ENCODE results near the gene SETDB2.

Gene SETDB2

GRCh38 chr13:49436890-49437289, 7.2 kb upstream of the SETDB2 start:
- Histone ChIP-seq H3K4me1 (ENCODE audit: control insufficient read depth, insufficient read depth, low read length) (no peaks in the 10 kb centered on the region), H3K9ac (ENCODE audit: low read depth, low read length) (no peak overlapping the region), H3K4me3 (ENCODE audit: low read depth, low read length) (no peak overlapping the region), H3K36me3 (ENCODE audit: control insufficient read depth, insufficient read depth, low read length) (no peaks in the 10 kb centered on the region), H3K27me3 (ENCODE audit: control insufficient read depth, insufficient read depth, low read length) (no peaks in the 10 kb centered on the region), H3K9me3 (ENCODE audit: control insufficient read depth, insufficient read depth, low read length) (no peaks in the 10 kb centered on the region)

- H3K4me1 ChIP-seq (ENCODE audit: control insufficient read depth, insufficient read depth, low read length): no peaks in the 10 kb centered on the region
- no peaks in the 10 kb centered on the region for H3K9me3 ChIP-seq (ENCODE audit: control insufficient read depth, insufficient read depth, low read length)
- H3K27me3 ChIP-seq (ENCODE audit: control insufficient read depth, insufficient read depth, low read length): no peaks in the 10 kb centered on the region
- no peak overlapping the region for H3K4me3 ChIP-seq (ENCODE audit: low read depth, low read length)
- no peaks in the 10 kb centered on the region for H3K36me3 ChIP-seq (ENCODE audit: control insufficient read depth, insufficient read depth, low read length)
- H3K9ac ChIP-seq (ENCODE audit: low read depth, low read length): no peak overlapping the region
Measured at GRCh38 chr13:49437705-49438104, 6.4 kb upstream of the SETDB2 start.

DNA sequence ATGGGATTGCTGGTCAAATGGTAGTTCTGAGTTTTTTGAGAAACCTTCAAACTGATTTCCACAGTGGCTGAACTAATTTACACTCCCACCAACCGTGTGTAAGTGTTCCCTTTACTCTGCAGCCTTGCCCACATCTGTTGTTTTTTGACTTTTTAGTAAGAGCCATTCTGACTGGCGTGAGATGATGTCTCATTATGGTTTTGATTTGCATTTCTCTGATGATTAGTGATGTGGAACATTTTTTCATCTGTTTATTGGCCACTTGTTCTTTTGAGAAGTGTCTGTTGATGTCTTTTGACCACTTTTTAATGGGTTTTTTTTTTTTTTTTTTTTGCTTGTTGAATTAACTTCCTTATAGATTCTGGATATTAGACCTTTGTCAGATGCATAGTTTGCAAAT, 4.5 kb upstream of the SETDB2 start:
- Histone ChIP-seq H3K27me3 (ENCODE audit: control insufficient read depth, insufficient read depth, low read length) (no peaks in the 10 kb centered on the region), H3K36me3 (ENCODE audit: control insufficient read depth, insufficient read depth, low read length) (no peaks in the 10 kb centered on the region), H3K4me3 (ENCODE audit: low read depth, low read length) (no peak overlapping the region), H3K4me1 (ENCODE audit: control insufficient read depth, insufficient read depth, low read length) (no peaks in the 10 kb centered on the region), H3K9ac (ENCODE audit: low read depth, low read length) (no peak overlapping the region), H3K9me3 (ENCODE audit: control insufficient read depth, insufficient read depth, low read length) (no peaks in the 10 kb centered on the region)

DNA sequence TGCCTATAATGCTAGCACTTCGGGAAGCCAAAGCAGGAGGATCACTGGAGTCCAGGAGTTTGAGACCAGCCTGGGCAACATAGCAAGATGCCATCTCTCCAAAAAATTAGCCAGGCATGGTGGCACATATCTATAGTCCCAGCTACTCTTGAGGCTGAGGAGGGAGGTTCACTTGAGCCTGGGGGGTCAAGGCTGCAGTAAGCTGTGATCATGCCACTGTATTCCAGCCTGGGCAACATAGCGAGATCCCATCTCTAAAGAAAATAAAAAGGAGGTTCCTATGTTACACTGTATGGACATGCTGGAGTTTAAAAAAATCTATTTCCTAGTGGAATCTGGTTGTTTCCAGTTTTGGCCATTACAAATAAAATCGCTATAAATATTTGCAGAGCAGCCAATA, 2.8 kb upstream of the SETDB2 start:
- Histone ChIP-seq H3K9ac (ENCODE audit: low read depth, low read length) (no peak overlapping the region), H3K36me3 (ENCODE audit: control insufficient read depth, insufficient read depth, low read length) (no peaks in the 10 kb centered on the region), H3K4me1 (ENCODE audit: control insufficient read depth, insufficient read depth, low read length) (no peaks in the 10 kb centered on the region), H3K9me3 (ENCODE audit: control insufficient read depth, insufficient read depth, low read length) (no peaks in the 10 kb centered on the region), H3K27me3 (ENCODE audit: control insufficient read depth, insufficient read depth, low read length) (no peaks in the 10 kb centered on the region), H3K4me3 (ENCODE audit: low read depth, low read length) (no peak overlapping the region)

DNA sequence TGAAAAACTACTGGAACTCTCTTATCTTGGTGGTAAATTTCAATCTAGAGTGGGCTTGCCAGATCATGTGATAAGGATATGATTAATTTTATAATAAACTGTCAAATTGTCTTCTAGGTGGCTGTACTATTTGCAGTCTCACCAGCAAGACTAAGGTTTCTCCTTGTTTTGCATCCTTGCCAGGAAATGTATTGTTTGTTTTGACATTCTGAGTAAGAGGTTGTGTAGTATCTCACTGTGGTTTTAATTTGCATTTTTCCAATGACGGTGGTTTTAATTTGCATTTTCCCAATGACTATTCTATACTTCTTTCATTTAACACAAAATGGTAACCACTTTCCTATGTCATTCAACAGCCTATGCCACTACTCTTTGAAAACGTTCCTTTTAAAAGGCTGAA, 2.2 kb upstream of the SETDB2 start:
- no peak overlapping the region for H3K4me3 ChIP-seq (ENCODE audit: low read depth, low read length)
- H3K9me3 ChIP-seq (ENCODE audit: control insufficient read depth, insufficient read depth, low read length): no peaks in the 10 kb centered on the region
- no peaks in the 10 kb centered on the region for H3K4me1 ChIP-seq (ENCODE audit: control insufficient read depth, insufficient read depth, low read length)
- no peak overlapping the region for H3K9ac ChIP-seq (ENCODE audit: low read depth, low read length)
- no peaks in the 10 kb centered on the region for H3K27me3 ChIP-seq (ENCODE audit: control insufficient read depth, insufficient read depth, low read length)
- no peaks in the 10 kb centered on the region for H3K36me3 ChIP-seq (ENCODE audit: control insufficient read depth, insufficient read depth, low read length)

GRCh38 chr13:49443357-49443703, 744 bp upstream of the SETDB2 start:
- Histone ChIP-seq H3K4me3 (ENCODE audit: low read depth, low read length) (peak overlapping the region; percentile 96), H3K9ac (ENCODE audit: low read depth, low read length) (peak overlapping the region; percentile 94), H3K36me3 (ENCODE audit: control insufficient read depth, insufficient read depth, low read length) (no peaks in the 10 kb centered on the region), H3K27me3 (ENCODE audit: control insufficient read depth, insufficient read depth, low read length) (no peaks in the 10 kb centered on the region), H3K9me3 (ENCODE audit: control insufficient read depth, insufficient read depth, low read length) (no peaks in the 10 kb centered on the region), H3K4me1 (ENCODE audit: control insufficient read depth, insufficient read depth, low read length) (no peaks in the 10 kb centered on the region)

GRCh38 chr13:49444524-49445395, 686 bp downstream of the SETDB2 start:
- no peaks in the 10 kb centered on the region for H3K27me3 ChIP-seq (ENCODE audit: control insufficient read depth, insufficient read depth, low read length)

GRCh38 chr13:49446473-49446872, 2.4 kb downstream of the SETDB2 start:
- H3K27me3 ChIP-seq (ENCODE audit: control insufficient read depth, insufficient read depth, low read length): no peaks in the 10 kb centered on the region
- H3K9ac ChIP-seq (ENCODE audit: low read depth, low read length): no peak overlapping the region
- H3K4me1 ChIP-seq (ENCODE audit: control insufficient read depth, insufficient read depth, low read length): no peaks in the 10 kb centered on the region
- H3K36me3 ChIP-seq (ENCODE audit: control insufficient read depth, insufficient read depth, low read length): no peaks in the 10 kb centered on the region
- H3K9me3 ChIP-seq (ENCODE audit: control insufficient read depth, insufficient read depth, low read length): no peaks in the 10 kb centered on the region
- no peak overlapping the region for H3K4me3 ChIP-seq (ENCODE audit: low read depth, low read length)

More at GRCh38 chr13:49444524-49445395, 686 bp downstream of the SETDB2 start:
- H3K4me1 ChIP-seq (ENCODE audit: control insufficient read depth, insufficient read depth, low read length): no peaks in the 10 kb centered on the region
- H3K9ac ChIP-seq (ENCODE audit: low read depth, low read length): peak overlapping the region; percentile 27
- H3K36me3 ChIP-seq (ENCODE audit: control insufficient read depth, insufficient read depth, low read length): no peaks in the 10 kb centered on the region
- H3K4me3 ChIP-seq (ENCODE audit: low read depth, low read length): peak overlapping the region; percentile 60
- no peaks in the 10 kb centered on the region for H3K9me3 ChIP-seq (ENCODE audit: control insufficient read depth, insufficient read depth, low read length)

GRCh38 chr13:49448753-49449152, 4.7 kb downstream of the SETDB2 start:
- Histone ChIP-seq H3K27me3 (ENCODE audit: control insufficient read depth, insufficient read depth, low read length) (no peaks in the 10 kb centered on the region), H3K4me1 (ENCODE audit: control insufficient read depth, insufficient read depth, low read length) (no peaks in the 10 kb centered on the region), H3K9ac (ENCODE audit: low read depth, low read length) (no peak overlapping the region), H3K36me3 (ENCODE audit: control insufficient read depth, insufficient read depth, low read length) (no peaks in the 10 kb centered on the region), H3K9me3 (ENCODE audit: control insufficient read depth, insufficient read depth, low read length) (no peaks in the 10 kb centered on the region), H3K4me3 (ENCODE audit: low read depth, low read length) (no peak overlapping the region)

DNA sequence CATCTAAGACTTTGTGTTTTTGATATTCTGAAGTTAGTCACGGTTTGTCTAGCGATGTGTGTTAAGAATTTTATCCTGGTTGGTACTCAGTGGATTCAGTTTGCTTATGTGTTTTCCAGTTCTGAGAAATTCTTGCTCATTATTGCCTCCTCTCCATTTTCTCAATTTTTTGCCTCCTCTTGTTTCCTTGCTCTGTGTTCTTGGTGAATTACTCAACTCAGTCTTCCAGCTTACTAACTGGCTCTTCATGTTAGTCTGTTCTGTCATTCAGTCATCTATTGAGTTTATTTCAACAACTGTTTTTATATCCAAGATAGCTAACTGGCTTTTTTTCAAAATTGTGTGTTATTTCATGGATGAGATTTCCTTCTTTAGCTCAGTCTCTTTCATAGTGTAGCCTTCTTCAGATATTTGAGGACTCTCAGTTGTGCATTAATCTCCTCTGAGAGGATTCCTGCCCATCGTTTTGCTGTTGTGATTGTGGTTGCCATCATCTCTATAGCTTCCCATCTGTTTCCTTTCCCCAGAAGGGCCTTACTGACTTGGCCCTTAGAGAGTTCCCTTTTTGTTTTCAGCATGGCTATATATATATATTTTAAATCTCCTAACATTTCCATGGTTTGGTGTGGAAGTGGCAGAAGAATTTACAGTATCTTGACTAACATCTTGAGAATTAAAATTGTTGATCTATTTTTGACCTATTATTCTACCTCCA, 6.2 kb downstream of the SETDB2 start:
- H3K9me3 ChIP-seq (ENCODE audit: control insufficient read depth, insufficient read depth, low read length): no peaks in the 10 kb centered on the region
- no peaks in the 10 kb centered on the region for H3K36me3 ChIP-seq (ENCODE audit: control insufficient read depth, insufficient read depth, low read length)
- H3K4me3 ChIP-seq (ENCODE audit: low read depth, low read length): no peak overlapping the region
- no peak overlapping the region for H3K9ac ChIP-seq (ENCODE audit: low read depth, low read length)
- no peaks in the 10 kb centered on the region for H3K27me3 ChIP-seq (ENCODE audit: control insufficient read depth, insufficient read depth, low read length)
- no peaks in the 10 kb centered on the region for H3K4me1 ChIP-seq (ENCODE audit: control insufficient read depth, insufficient read depth, low read length)

DNA sequence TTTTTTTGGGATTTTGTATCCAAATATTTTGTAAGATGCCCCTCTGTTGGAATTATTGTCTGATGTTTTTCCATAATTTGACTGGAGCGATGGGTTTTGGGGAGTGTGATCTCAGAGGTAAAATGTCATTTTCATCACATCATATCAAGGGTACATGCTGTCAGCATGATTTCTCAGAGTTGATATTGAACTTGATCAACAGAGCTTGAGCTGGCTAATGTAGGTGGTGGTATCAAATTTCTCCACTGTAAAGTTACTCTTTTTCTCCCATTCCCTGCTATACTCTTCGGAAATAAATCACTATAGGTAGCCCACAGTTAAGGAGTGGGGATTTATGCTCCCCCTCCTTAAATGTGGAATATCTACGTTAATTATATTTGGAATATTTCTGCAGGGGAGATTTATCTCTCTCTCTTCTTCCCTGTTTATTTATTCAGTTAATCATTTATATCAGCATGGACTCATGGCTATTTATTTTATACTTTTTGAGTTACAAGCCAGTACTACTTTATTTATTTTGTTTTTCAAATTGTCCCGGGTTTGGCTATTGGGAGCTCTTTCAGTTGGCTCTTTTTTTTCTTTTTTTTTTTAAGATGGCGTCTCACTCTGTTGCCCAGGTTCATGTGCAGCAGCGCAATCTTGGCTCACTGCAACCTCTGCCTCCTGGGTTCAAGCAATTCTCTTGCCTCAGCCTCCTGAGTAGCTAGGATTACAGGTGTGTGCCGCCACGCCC, 8.8 kb downstream of the SETDB2 start:
- Histone ChIP-seq H3K36me3 (ENCODE audit: control insufficient read depth, insufficient read depth, low read length) (no peaks in the 10 kb centered on the region), H3K4me3 (ENCODE audit: low read depth, low read length) (no peak overlapping the region), H3K4me1 (ENCODE audit: control insufficient read depth, insufficient read depth, low read length) (no peaks in the 10 kb centered on the region), H3K27me3 (ENCODE audit: control insufficient read depth, insufficient read depth, low read length) (no peaks in the 10 kb centered on the region), H3K9ac (ENCODE audit: low read depth, low read length) (no peak overlapping the region), H3K9me3 (ENCODE audit: control insufficient read depth, insufficient read depth, low read length) (no peaks in the 10 kb centered on the region)

Data from iPS-15b (cell line).